ENCODE results near the gene YWHAQ.

- TF ChIP-seq EGR1 (IDR thresholded peaks at IDR 0.05; ENCODE audit: low read depth in 2 of 2): no peak
- no peak for TF ChIP-seq CTCF (IDR thresholded peaks at IDR 0.05; ENCODE audit: low read depth, low read length, missing input control)
- no peak for TF ChIP-seq RAD21 (IDR thresholded peaks at IDR 0.05)
- no peak for TF ChIP-seq ZBTB33 (IDR thresholded peaks at IDR 0.05)
- no peak for TF ChIP-seq GABPA (IDR thresholded peaks at IDR 0.05 in 1 of 2, conservative IDR thresholded peaks at IDR 0.05 in 1 of 2)
- TF ChIP-seq YY1 (IDR thresholded peaks at IDR 0.05): no peak
- TF ChIP-seq, protein P1, sequence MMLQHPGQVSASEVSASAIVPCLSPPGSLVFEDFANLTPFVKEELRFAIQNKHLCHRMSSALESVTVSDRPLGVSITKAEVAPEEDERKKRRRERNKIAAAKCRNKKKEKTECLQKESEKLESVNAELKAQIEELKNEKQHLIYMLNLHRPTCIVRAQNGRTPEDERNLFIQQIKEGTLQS (IDR thresholded peaks at IDR 0.05): no peak
- TF ChIP-seq JUND (IDR thresholded peaks at IDR 0.05): no peak
Observed at GRCh38 chr2:9640403-9641104, 9.8 kb upstream of the YWHAQ start.

All from liver (tissue), 3 donors.